Stimulated activated CD4-positive, alpha-beta T cell treated with anti-CD3 and anti-CD28 coated beads, Interleukin-15, amount 100 ng/mL, for 24 hours (primary cell): ENCODE data around the gene OBSCN.

Experiments used
- DNase-seq: peaks from one replicate; pipeline ENCODE4 v3.0.0-alpha.2; 2020

Gene OBSCN

GRCh38 chr1:228393811-228394570 is 186.1 kb downstream of the OBSCN start:
- DNase-seq = no peak

GRCh38 chr1:228394571-228395394 is 186.9 kb downstream of the OBSCN start:
- DNase-seq = no peak

GRCh38 chr1:228396770-228397662 is 189.2 kb downstream of the OBSCN start:
- DNase-seq = no peak

- DNase-seq = no peak
These were observed 190.1 kb downstream of the OBSCN start for GRCh38 chr1:228397966-228398365.

- no peak for DNase-seq
These were observed 191.1 kb downstream of the OBSCN start for GRCh38 chr1:228398741-228399461.

GRCh38 chr1:228399531-228400236 is 191.8 kb downstream of the OBSCN start:
- no peak for DNase-seq

GRCh38 chr1:228400237-228400651 is 192.4 kb downstream of the OBSCN start:
- no peak for DNase-seq

- no peak for DNase-seq
These were observed 193.0 kb downstream of the OBSCN start for GRCh38 chr1:228400692-228401454.

GRCh38 chr1:228401782-228402640 is 194.2 kb downstream of the OBSCN start:
- no peak for DNase-seq

GRCh38 chr1:228402641-228403025 is 194.8 kb downstream of the OBSCN start:
- no peak for DNase-seq

GRCh38 chr1:228403231-228403631 is 195.4 kb downstream of the OBSCN start:
- no peak for DNase-seq

- DNase-seq = no peak
These were observed 196.4 kb downstream of the OBSCN start for GRCh38 chr1:228404107-228404720.

- DNase-seq = no peak
These were observed 197.5 kb downstream of the OBSCN start for GRCh38 chr1:228405200-228405978.

GRCh38 chr1:228405979-228406228 is 198.1 kb downstream of the OBSCN start:
- no peak for DNase-seq

GRCh38 chr1:228407106-228408040 is 199.5 kb downstream of the OBSCN start:
- no peak for DNase-seq

GRCh38 chr1:228408041-228408868 is 200.4 kb downstream of the OBSCN start:
- no peak for DNase-seq
